Glomerular visceral epithelial cell (primary cell): ENCODE data around the gene ROR1.
"Not testable (repeated sequence)": the region's sequence is repeated elsewhere in the genome, so short reads cannot be mapped to it uniquely, and the experiment has no call there.

Experiments
- DNase-seq: peaks from one replicate; pipeline ENCODE4 v3.0.0-alpha.2; 2016; ENCODE audit errors: extremely low spot score

ROR1 gene

DNA sequence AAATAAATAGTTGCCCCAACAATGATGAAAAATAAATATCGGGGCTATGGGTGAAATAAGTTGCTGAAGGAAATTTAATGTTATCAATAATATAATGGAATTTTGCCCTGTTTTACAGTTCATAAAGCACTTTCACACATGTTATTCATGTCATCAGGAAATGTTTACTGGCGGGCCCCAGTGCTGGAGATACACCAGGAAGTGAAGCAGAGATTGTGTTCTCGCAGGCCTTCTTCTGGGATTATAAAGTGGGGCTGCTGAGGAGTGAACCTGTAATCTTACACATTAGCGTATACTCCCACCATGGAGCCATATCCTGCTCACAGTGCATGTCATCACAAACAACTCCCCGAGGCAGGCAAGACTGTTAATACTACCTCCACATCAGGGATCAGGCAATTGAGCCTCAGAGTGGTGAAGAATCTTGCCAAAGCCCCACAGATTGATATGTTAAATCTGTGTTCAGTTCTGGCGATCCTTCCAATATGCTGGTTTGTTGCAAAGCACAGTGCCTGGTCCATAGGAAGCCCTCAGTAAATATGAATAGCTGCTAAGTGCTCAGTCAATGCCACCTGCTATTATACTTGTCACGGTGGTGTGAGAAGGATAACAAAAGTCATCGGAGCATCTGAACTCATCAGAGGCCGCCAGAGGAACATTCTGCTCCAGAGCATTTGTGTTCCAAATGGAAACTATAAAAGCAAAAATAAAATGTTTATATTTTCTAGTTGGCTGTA is 325.2 kb downstream of the ROR1 start:
- no peak for DNase-seq

GRCh38 chr1:64100791-64101190 is 327.0 kb downstream of the ROR1 start:
- no peak for DNase-seq

GRCh38 chr1:64104585-64104984 is 330.8 kb downstream of the ROR1 start:
- DNase-seq = not testable (repeated sequence)

DNA sequence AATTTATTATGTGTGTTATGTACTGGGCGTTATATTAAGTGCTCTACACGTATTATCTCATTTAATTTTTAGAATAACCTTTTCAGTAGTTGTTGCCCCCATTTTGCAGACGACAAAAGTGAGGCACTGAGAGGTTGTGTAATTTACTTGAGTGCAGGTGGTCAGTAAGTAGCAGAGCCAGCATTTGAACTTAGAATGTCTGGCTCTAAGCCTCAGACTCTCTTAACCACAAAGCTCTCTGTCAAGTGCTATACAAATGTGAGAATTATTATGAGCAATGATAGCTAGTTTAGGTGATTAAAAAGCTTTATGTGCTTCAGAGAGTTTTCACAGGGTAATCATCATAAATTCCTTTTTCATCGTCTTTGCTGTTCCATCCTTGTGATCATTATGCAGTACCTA is 333.3 kb downstream of the ROR1 start:
- no peak for DNase-seq

- DNase-seq = no peak
These were observed 333.8 kb downstream of the ROR1 start for GRCh38 chr1:64107632-64108031.

DNA sequence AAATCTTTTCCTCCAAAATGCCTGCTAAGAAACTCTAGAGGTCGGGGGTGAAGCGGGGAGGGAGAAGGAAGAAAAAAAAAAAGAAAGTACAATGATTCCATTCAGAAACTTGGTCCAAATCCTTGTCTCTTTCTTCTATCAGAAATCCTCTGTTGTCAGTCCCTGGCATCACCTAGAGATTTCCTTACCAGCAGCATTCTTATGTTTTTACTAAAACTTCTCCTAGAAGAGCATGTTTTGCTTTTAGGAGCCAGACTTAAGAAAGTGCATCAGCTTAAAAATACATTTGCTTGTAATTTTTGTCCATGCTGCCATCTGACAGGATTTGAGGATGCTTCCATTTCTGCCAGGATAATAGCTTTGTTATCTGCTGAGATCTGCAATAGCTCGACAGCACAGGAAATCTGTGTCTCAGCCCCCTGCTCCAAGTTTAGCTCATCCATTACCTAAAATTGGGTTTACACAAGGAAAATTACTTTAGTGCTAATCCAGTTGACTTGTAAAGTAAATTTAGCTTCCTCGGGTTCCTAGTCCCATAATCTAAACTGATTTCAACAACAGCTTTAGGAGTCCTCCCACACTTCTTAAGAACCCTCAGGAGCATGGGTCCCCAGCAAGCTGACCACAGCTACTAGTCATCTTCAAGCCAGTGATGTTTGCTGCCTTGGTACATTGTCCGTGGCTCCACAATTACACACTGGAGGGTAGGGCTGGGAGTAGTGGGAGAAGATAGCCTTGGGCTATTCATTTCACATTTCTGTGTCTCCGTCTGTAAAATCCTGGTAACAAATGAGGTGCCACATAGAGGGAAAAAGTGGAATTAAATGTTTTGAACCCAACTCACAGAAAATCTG is 337.3 kb downstream of the ROR1 start:
- DNase-seq = peak; percentile 29

GRCh38 chr1:64111787-64112186 is 338.0 kb downstream of the ROR1 start:
- peak; percentile 65 for DNase-seq

DNA sequence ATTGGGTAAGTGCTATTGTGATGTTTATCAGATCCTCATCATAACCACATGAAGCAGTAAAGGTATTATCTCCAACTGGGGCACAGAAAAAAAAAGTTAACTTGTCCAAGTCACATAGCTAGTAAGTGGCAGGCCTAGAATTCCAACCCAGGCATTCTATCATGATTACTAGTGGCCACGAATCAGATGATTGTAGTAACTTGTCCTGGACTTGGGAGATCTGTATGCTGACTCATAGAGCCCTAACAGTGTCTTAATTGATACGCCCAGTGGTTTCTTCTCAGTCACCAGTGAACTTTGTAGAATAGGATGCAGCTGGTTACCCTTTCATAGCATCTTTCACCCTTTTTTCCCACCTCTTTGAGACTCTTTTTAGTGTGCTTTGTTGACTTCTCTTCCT is 338.5 kb downstream of the ROR1 start:
- peak; percentile 75 for DNase-seq

DNA sequence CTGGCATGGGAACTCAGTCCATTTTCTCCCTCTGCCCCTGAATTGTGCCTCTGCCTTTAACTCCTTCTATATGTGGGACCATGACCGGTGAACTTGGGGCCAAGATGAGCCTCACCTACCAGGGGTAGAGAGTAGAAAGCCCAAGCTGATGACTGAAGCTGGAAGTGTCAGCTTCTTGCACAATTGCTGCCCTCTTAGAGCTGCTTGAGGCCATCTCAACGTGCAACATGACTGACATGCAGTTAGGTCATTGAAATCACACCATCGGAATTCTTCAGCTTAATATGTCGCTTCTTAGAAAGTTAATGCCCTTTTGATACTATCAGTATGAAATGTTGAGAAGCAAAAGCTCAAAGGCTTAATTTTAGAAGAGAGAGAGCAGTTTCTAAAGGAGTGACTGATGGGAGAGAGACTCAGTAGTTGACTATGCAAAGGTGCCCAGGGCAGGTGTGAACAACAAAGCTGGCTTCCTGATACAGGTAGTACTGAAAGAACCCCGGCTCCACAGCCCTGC is 340.3 kb downstream of the ROR1 start:
- DNase-seq = no peak

DNA sequence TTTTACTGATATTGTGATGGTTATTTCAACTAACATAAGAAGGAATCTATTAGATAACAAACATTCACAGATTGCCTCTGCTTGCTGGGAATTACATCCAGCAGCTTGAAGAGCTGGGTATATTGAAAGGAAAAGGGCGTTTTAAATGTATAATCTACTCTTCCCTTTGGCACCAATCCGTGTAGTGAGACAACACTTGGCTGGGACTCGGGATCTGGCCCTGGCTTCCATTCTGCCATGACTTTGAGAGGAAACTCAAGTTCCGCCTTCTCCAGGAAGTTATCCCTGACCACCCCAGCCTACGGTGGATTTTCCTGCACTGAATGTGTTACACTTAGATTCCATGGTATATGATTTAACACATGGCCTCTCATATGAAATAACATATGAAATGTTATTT is 342.7 kb downstream of the ROR1 start:
- DNase-seq = no peak

DNA sequence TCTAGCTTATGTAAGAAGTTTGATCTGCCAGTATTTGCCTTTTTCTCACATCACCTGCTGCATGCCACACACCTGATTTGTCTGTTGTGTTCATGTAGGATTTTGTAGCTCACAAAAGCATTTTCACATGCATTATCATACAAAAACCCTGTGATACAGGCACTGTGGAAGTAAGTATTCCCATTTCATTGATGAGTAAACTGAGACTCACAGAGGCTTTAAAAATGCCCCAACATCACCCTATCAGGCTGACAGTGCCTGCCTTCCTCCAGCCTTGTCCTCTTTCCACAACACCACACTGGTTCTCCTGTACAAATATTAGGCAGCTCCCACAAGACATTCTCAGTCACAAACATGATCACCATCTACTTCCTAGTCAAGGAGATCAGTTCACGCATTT is 343.7 kb downstream of the ROR1 start:
- no peak for DNase-seq

DNA sequence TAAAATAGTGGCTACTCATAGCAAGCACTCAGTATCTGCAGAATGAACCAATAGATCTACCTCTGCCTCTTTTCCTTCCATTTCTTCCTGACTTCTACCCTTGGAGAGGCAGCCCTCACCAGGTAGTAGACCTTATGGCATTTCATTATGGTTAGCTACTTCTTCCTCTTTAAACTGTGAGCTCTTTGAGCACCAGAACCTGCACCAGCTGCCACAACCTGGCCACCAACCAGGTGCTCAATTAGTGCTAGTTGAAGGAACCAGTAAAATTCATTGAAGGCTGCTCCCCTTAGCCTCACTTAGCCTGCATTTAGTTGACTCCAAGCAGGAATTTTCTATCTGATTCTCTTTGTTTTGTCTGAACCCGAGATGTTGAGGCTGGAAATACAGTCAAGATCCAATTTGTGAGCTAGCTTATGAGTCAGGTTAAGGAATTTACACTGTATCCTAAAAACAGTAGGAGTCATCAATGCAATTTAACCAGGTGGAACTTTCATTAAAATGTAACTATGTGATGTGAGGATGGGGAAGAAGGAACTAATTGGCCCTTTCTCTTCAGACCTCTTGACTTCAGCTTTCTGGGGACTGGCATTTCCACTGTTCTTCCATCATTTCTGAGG is 348.1 kb downstream of the ROR1 start:
- DNase-seq = peak; percentile 71

- DNase-seq = peak; percentile 65
These were observed 348.8 kb downstream of the ROR1 start for GRCh38 chr1:64122588-64122987.

- DNase-seq = no peak
These were observed 351.1 kb downstream of the ROR1 start for GRCh38 chr1:64124704-64125440.

GRCh38 chr1:64126581-64126980 is 352.8 kb downstream of the ROR1 start:
- no peak for DNase-seq

DNA sequence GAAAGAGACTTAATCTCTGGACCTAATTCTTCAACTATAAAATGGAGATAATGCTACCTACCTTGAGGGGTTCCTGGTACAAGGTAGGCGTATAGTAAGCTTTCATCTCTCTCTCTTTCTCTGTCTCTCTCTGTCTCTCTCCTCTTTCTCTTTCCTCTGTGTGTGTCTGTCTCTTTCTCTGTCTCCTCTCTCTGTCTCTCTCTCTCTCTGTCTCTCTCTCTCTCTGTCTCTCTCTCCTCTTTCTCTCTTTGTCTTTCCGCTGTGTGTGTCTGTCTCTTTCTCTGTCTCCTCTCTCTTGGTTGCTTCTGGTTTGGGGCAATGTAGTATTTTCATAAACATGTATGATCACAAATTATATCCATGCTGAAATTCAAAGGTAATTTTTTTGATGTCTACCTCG is 353.5 kb downstream of the ROR1 start:
- no peak for DNase-seq

GRCh38 chr1:64129701-64130100 is 355.9 kb downstream of the ROR1 start:
- DNase-seq = no peak

- no peak for DNase-seq
These were observed 357.3 kb downstream of the ROR1 start for GRCh38 chr1:64131155-64131554.

DNA sequence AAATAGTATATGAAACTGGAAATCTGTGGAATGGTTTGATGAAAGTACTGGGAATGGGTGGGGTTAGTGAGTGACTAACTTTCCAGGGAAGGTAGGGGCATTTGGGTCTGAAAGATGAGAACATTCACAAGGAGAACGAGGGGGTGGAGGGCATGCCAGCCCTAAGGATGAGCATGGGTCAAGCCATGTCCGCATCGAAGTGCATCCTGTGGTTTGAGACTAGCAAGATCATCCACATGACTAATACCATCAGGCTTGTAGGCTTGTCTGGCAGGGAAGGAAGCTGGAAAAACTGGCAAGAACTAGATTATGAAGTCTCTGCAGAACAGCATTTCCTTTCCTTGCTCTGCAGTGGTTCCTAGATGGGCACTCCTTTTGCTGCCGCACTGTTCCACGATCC is 359.2 kb downstream of the ROR1 start:
- DNase-seq = peak; percentile 98

- DNase-seq = no peak
These were observed 361.8 kb downstream of the ROR1 start for GRCh38 chr1:64135462-64136223.

DNA sequence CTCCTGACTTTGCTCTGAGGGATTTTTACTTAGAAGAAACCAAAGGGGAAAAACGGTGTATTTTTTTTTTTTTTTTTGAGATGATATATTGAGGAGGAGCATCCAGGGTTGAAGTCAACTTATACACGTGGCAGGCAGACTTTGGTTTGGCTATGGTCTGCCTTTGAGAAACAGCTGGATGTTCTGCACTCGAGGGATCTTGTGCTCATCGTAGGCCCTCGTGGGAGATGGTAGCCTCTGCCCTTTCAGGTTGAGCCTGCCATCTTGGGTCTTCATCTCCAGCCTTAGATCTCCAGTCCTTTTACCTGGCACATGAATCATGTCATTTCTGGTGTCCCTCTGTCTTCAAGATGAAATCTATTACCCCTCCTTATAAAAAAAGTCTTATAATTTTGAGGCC is 362.5 kb downstream of the ROR1 start:
- no peak for DNase-seq
